Measurements from ENCODE around the gene SEC14L2. TPM values are rescaled to one million over a fixed set of nuclear protein-coding genes. Genes with fewer than 3 reads are reported as not detected.

Gene SEC14L2
- total and polyA plus RNA-seq, 2 donors (not counting 1 experiment from before 2014, with no cell fraction given), result 0.24 to 0.67 TPM

DNA sequence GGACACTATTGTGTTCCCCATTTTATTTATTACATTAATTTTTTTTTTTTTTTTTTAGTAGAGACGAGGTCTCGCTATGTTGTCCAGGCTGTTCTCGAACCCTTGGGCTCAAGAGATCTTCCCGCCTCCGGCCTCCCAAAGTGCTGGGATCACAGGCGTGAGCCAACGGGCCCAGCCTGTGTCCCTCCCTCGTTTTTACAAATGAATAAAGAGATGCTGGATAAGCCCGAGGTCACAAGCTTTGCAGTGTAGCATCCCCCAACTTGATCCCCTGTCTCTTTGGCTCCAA is 28.5 kb downstream of the SEC14L2 start:
- intact Hi-C loops (cut with micrococcal nuclease), result loop anchor here (2.0 to 10.0 kb wide), 4 partner anchors 60 to 1540 kb away; partner anchors contain the start of genes MORC2, TUG1 and ZNRF3
- H3K9ac ChIP-seq (ENCODE audit: low read length), result peak overlapping the region; percentile 93

More for the DNA sequence above, 28.5 kb downstream of the SEC14L2 start:
- H3K27ac Mint-ChIP-seq, result peak overlapping the region; percentile 78
- DNase-seq (no peak), ATAC-seq (ENCODE audit: low read depth) (no peak)
- Histone ChIP-seq H3K9me3 (ENCODE audit: control extremely low read depth in 1 of 3, control insufficient read depth in 2 of 3, insufficient read depth in 1 of 3, low read length in 2 of 3) (peaks cover 0 to 8% (median 0%) of the 10 kb centered on the region in 3 donors), H4K20me1 (ENCODE audit: control insufficient read depth, insufficient read depth, low read length, poor library complexity, severe bottlenecking) (no peaks in the 10 kb centered on the region), H3K4me1 (ENCODE audit: control insufficient read depth in 2 of 2, insufficient read depth in 2 of 2, low read length in 2 of 2) (peaks cover 22 to 40% of the 10 kb centered on the region in 2 donors), H2AFZ (ENCODE audit: insufficient read depth, low read depth, low read length, poor library complexity, severe bottlenecking) (peak overlapping the region; percentile 79), H3K4me2 (replicated peaks; ENCODE audit: low read depth, low read length, poor library complexity, severe bottlenecking) (peak overlapping the region; percentile 91), H3K27ac (ENCODE audit: low read length in 2 of 2) (peak overlapping the region; percentile 33 to 78), H3K79me2 (ENCODE audit: control insufficient read depth, insufficient read depth, low read length) (peaks cover 11% of the 10 kb centered on the region), H3K4me3 (ENCODE audit: control extremely low read depth in 1 of 5, extremely low read depth in 1 of 5, insufficient read depth in 1 of 5, low read depth in 2 of 5, low read length in 4 of 5) (peak overlapping the region; percentile 13 to 83 (median 80)), H3K36me3 (replicated peaks in 1 of 2; ENCODE audit: control extremely low read depth in 1 of 2, control insufficient read depth in 1 of 2, extremely low read depth in 1 of 2, insufficient read depth in 2 of 2, low read length in 1 of 2) (peaks cover 0 to 2% of the 10 kb centered on the region in 2 experiments), H3K27me3 (replicated peaks in 1 of 4; ENCODE audit: control extremely low read depth in 1 of 4, control insufficient read depth in 3 of 4, insufficient read depth in 4 of 4, low read length in 3 of 4) (no peaks in the 10 kb centered on the region)
- TF ChIP-seq CTCF (IDR thresholded peaks at IDR 0.05), result no peak
- no peak for TF ChIP-seq EZH2 (IDR thresholded peaks at IDR 0.05; ENCODE audit: borderline replicate concordance, insufficient read depth, low read depth, low read length, poor library complexity, severe bottlenecking)
- POLR2A ChIA-PET, result interaction anchor here (0.7 to 2.4 kb wide), 2 partner anchors 12 to 136 kb away, joined by 7 to 16 read pairs; partner anchors contain the start of gene CASTOR1
- peak overlapping the region; percentile 94 for H3K4me3 Mint-ChIP-seq
- 23% methylated on average over 9 of the region's 9 CpGs for WGBS (ENCODE audit: insufficient coverage)
- peaks cover 48% of the 10 kb centered on the region for H3K4me1 Mint-ChIP-seq
- no peaks in the 10 kb centered on the region for H3K27me3 Mint-ChIP-seq
- H3K9me3 Mint-ChIP-seq (ENCODE audit: insufficient read depth), result no peaks in the 10 kb centered on the region
- CTCF ChIA-PET, result interaction anchor here (0.7 to 7.0 kb wide), 7 partner anchors 10 to 162 kb away, joined by 3 to 94 read pairs (median 9); partner anchors contain the start of genes CASTOR1 and RNF215
